Activated CD8-positive, alpha-beta memory T cell treated with anti-CD3 and anti-CD28 coated beads for 4 hours (primary cell): ENCODE results near the gene TET3.

ENCODE experiments used
- DNase-seq, 2 donors: peaks; one replicate each; pipeline ENCODE4 v3.0.0-alpha.2; 2020; ENCODE audit warnings: low read depth in 2 of 2

TET3 gene

GRCh38 chr2:74005786-74006185, 21.1 kb downstream of the TET3 start:
- no peak for DNase-seq

GRCh38 chr2:74006459-74006858, 21.7 kb downstream of the TET3 start:
- DNase-seq = no peak

GRCh38 chr2:74007121-74007520, 22.4 kb downstream of the TET3 start:
- no peak for DNase-seq

DNA sequence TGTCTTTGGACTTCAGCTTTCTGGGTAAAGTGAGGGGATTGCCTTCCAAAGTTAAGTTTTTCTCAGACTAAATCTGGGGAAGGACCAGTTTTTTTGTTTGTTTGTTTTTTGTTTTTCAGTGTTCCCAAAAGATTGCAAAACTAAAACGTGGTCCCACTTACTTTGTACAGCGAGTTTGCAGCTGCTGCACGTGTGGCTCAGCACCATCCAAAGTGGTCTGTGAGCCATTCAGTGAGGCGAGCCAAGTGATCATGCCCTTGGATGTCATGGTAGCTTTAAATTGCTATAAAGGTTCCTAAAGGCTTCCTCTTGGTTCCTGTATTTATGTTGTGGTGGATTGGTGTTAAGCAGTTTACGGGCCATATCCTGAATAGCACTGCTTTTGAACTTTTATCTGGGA, 23.0 kb downstream of the TET3 start:
- no peak for DNase-seq

DNA sequence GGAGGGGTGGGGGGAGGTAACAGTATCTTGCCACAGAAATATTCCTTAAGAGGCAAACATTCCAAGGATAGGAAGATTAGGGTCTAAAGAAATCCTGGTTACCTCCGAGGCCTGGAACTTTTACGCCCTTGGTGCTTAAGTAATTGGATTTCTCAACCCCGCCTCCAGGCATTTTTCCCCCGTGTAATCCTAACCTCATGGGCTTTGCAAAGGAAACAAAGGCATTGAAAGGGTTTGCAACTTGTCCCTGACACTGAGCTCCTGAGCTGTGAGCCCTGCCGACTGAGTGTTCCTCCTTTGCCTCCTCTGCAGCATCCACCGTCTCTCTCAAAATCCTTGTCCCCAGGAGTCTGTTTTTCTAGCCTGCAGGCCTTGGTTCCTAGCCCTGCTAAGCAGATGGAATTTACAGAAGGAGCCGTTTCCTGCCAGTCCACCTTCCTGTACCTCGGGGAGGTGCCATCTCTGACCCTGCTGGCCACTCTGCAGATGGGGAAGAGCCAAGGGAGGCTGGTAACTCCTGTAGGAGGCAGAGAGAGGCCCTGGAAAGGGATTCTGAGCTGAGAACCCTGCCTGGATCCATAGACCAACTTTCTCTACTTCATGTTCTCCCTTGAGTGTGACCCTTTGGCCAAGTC, 24.2 kb downstream of the TET3 start:
- DNase-seq = no peak

GRCh38 chr2:74009577-74009976, 24.9 kb downstream of the TET3 start:
- DNase-seq = no peak

DNA sequence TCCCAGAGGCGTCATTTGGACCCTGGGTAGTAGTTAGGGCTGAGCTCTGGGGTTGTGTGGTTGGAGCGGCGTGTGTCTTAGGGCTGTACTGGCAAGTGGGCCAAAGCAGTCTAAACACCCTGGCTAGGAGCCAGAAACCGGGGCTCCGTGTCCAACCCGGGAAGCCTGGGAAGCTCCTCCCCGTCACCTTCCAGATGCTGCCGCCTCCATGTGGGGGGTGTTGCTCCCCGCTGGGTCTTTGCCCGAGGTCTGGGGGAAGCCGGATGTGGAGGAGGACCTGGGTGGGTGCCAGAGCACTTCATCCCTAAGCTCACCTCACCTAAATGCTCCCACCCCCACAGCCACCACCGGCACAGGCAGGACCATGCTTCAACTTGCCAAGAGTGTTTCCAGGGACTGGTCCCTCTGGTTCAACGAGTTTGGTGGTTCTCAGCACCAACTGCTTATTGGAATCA, 25.4 kb downstream of the TET3 start:
- DNase-seq = no peak

DNA sequence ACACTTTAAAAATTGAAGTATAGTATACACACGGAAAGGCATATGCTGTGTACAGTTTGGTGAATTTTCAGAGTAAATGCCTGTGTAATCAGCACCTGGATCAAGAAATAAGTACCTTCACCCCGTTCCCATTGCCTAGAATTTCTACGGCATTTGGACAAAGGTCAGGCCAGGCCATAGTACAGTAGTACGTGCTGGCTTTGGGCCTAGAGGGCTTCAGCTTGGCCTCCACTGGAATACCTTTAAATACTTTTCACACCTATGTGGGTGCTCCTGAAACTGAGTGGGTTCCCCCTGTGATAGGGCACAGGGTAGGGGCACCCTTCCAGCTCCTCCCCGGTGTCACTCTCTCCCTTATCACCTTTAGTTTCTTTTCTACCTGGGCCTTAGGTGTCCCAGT, 26.5 kb downstream of the TET3 start:
- DNase-seq = no peak

DNA sequence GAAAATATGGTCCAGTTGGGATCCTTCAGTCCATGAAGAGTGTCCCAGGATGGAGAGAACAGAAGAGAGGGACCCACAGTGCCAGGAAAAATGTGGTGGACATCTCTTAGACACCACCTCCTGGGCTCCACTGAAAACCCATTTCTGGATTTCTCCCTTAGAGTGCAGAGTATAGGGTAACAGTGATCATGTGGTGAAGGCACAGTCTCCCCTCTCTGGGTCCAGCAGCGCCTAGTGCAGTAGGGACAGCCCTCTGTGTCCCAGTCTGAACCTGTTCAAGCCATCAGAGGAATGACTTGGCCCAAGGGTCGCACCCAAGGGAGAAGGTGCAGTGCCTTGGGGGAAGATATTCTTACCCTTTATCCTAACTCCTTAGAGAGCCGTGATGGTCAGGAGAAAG, 30.1 kb downstream of the TET3 start:
- DNase-seq = no peak

DNA sequence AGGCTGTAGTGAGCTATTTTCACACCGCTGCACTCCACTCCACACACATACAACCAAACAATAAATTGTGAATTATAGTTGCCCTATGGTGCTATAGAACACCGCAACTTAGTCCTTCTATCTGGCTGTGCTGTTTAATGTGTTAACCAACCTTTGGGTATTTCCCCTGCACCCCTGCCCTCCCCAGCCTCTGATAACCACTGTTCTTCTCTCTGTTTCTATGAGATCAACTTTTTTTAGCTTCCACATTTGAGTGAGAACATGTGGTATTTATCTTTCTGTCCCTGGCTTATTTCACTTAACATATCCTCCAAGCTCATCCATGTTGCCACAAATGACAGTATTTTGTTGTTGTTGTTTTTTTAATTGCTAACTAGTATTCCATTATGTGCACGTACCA, 32.5 kb downstream of the TET3 start:
- no peak for DNase-seq

DNA sequence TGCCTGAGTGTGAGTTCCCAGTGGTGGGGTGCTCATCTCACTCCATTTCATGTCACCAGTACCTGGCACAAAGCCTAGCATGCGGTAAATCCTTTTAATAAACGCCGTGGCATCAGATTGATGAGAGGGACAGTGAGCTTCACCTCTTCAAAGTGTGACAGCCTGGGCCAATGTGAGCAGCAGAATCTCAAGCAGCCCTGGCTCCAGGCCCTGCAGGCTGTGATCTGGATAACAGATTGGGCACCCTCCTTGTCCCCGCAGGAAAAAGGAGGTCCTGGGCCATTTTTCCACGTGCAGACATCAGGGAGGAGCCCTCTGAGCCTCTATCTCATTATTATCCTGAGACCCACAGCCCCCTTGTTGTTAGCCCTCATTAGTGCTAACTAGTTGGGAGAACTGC, 34.8 kb downstream of the TET3 start:
- DNase-seq = no peak

GRCh38 chr2:74020702-74021406, 36.1 kb downstream of the TET3 start:
- no peak for DNase-seq

DNA sequence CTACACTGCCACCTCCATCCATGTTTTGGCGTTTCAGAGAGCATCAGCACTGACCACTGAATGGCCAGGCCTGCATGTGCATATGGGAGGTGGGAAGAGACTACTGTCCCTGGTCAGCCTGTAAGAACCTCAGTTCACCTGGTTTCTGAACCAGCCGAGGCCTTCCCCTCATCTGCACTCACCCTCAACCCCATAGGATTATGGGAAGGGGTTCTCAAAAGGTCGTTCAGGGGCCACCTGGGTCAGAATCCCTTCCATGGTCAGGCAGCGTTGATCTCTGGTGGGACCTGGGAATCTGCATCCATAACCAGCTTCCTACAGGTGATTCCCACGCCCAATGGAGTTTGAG, 36.7 kb downstream of the TET3 start:
- DNase-seq = no peak

GRCh38 chr2:74024216-74024615, 39.5 kb downstream of the TET3 start:
- DNase-seq = no peak

DNA sequence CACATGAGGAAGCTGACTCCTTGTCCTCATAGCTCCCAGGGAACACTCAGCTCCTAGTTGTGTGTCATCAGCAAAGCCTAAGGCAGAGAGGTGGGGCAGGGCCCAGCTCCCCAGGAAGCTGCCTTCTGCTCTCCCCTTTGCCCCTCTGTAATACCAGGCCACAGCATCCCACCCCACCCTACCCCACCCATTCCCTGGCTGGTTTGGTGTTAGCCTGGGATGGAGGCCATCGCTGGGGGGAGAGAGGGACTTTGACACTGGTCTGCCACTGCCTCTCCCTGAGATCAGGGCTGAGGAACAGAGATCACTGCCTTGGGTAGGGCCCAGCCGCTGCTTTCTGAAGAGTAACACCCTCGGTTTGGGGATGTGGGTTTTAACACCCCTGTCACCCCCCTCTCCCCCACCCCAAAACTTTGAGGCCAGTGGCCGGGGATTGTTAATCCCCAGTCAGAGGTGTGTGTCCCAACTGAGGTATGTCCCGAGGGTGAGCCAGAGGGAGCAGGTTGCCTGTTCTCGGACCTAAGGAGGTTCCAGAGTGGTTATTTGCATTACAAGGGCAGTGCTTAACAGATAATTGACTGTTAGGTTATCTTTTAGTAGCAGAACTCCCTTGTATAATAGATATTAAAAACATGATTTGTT, 41.4 kb downstream of the TET3 start:
- DNase-seq = no peak

- no peak for DNase-seq
Observed at GRCh38 chr2:74026687-74027241, 42.1 kb downstream of the TET3 start.

- no peak for DNase-seq
Observed at GRCh38 chr2:74027496-74027895, 42.8 kb downstream of the TET3 start.

- no peak for DNase-seq
Observed at GRCh38 chr2:74028290-74028689, 43.6 kb downstream of the TET3 start.

DNA sequence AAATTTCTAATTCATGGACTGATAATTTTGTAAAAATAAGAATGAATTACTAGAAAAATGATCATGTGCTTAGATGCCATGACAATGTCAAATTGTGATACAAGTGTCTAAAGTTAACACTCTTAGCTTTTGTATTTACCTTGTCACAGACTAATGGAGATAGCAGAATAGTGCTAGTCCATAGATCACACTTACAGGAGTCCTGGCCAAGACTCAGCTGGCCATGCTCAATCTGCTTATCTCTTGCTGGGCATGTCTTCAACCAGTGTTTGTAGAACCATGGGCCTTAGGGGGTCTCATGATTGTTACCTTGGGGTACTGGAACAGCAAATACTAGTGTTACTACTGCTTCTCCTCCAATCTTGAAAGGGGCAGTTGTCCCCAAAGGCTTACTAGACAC, 44.0 kb downstream of the TET3 start:
- DNase-seq = no peak

DNA sequence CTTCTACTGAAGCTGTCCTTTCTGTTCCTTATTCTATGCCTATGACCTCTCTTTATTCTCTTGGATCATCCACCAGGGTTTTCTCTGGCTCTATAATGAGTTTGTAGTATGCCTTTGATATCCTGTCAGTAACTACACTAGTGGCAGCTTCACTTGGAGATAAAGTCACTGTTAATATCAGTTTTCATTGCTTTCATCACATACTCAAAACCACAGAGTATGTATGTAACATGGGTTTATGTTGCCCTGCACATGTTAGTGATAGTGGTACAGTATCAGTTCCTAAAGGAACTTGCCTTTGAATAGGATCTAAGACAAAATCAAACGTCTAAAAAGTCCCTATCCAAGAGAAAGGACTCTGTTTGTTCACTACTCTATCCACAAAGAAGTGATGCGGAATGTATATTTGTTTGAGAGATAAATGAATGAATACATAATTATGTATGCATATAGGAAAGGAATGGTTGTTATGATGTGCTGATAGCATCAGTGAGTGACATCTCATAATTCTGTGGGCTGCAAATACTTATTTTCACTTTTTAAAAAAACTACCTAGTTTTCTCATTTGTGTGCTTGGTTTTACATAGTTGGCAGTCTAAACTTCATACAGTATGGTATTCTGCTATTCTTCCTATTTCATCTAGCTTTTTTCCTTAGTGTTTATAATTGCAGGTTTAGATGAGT, 45.1 kb downstream of the TET3 start:
- no peak for DNase-seq

DNA sequence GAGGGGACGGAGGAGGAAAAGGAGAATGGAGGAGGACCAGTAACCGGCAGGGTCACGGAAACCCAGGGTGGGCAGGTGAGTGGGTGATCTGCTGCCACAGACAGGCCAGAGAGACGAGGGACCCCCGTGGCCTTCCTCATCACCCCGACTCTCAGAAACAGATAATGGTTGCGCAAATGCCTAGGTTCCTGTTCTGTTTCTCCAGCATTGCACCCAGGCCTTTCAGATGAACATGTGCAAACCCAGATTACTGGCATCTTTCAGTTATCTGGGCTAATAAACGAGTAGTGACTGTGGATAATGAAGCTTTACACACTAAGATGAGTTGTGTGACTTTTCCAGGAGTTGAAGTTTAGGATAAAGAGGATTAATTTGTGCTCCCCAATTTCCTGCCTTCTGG, 46.5 kb downstream of the TET3 start:
- no peak for DNase-seq

GRCh38 chr2:74031959-74032287, 47.2 kb downstream of the TET3 start:
- no peak for DNase-seq

- no peak for DNase-seq
Observed at GRCh38 chr2:74033375-74033774, 48.7 kb downstream of the TET3 start.
